ENCODE data around the gene FAM13B. TPM values are rescaled to one million over a fixed set of nuclear protein-coding genes. Genes with fewer than 3 reads are reported as not detected.

The FAM13B gene
- total and polyA plus RNA-seq, 2 of the 8 experiments (the other 6 are each of a cell fraction or from before 2014, with no cell fraction given): 6.4 to 17.0 TPM

- H3K4me1 ChIP-seq (replicated peaks in 1 of 4; ENCODE audit: control insufficient read depth in 3 of 4, insufficient read depth in 4 of 4, low read length in 3 of 4): no peaks in the 10 kb centered on the region; a peak in 1 of 7 replicates
- H3K9ac ChIP-seq (replicated peaks in 1 of 4; ENCODE audit: extremely low read depth in 1 of 4, low read depth in 3 of 4, low read length in 3 of 4): no peak overlapping the region
- H3K56ac ChIP-seq (replicated peaks; ENCODE audit: insufficient read length, low read depth, low read length): no peak overlapping the region
- peaks cover 0 to 54% (median 17%) of the 10 kb centered on the region in 4 experiments; a peak in 5 of 8 replicates for H3K36me3 ChIP-seq (ENCODE audit: control insufficient read depth in 2 of 4, insufficient read depth in 4 of 4, low read length in 3 of 4)
- peaks cover 3 to 69% of the 10 kb centered on the region in 2 experiments for H3K79me2 ChIP-seq (ENCODE audit: control insufficient read depth in 1 of 2, insufficient read depth in 2 of 2, low read length in 2 of 2)
- peaks cover 0 to 9% of the 10 kb centered on the region in 2 experiments for H4K20me1 ChIP-seq (replicated peaks in 1 of 2; ENCODE audit: control insufficient read depth in 1 of 2, insufficient read depth in 2 of 2, low read length in 2 of 2)
- H2BK5ac ChIP-seq (ENCODE audit: low read depth, low read length): no peak overlapping the region
- DNase-seq (ENCODE audit: low read depth in 1 of 2, low spot score in 2 of 2): no peak
- no peak overlapping the region for H2AFZ ChIP-seq (ENCODE audit: low read length)
- H2BK12ac ChIP-seq (ENCODE audit: low read depth, low read length): no peak overlapping the region
- CTCF ChIA-PET (ENCODE audit: partially characterized antibody): interaction anchor here (1.2 to 1.5 kb wide), 2 partner anchors 14 to 17 kb away, joined by 3 to 7 read pairs; partner anchors contain the start of gene FAM13B
- no peaks in the 10 kb centered on the region for H3K23me2 ChIP-seq (ENCODE audit: low read depth, low read length)
- no peak overlapping the region for H3K14ac ChIP-seq (ENCODE audit: insufficient read length)
- H3K4ac ChIP-seq (replicated peaks; ENCODE audit: insufficient read length, low read depth, low read length): no peak overlapping the region
- H4K5ac ChIP-seq (ENCODE audit: insufficient read length, low read depth, low read length): no peak overlapping the region
- H2BK120ac ChIP-seq (replicated peaks; ENCODE audit: low read depth, low read length): no peak overlapping the region
- H3K27ac ChIP-seq (ENCODE audit: low read depth, low read length): no peak overlapping the region
- H3K27me3 ChIP-seq (replicated peaks in 1 of 4; ENCODE audit: control insufficient read depth in 3 of 4, extremely low read depth in 1 of 4, insufficient read depth in 3 of 4, low read length in 3 of 4): no peaks in the 10 kb centered on the region
- TF ChIP-seq POU5F1 (IDR thresholded peaks at IDR 0.05; ENCODE audit: low read depth, low read length): no peak
- TF ChIP-seq, protein P1, sequence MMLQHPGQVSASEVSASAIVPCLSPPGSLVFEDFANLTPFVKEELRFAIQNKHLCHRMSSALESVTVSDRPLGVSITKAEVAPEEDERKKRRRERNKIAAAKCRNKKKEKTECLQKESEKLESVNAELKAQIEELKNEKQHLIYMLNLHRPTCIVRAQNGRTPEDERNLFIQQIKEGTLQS (IDR thresholded peaks at IDR 0.05; ENCODE audit: insufficient read depth, low read depth, low read length): no peak
- no peak for TF ChIP-seq SIRT6 (IDR thresholded peaks at IDR 0.05; ENCODE audit: low read length)
- no peak for TF ChIP-seq ATF2 (IDR thresholded peaks at IDR 0.05; ENCODE audit: low read length)
- no peak for TF ChIP-seq POLR2A (IDR thresholded peaks at IDR 0.05; ENCODE audit: control extremely low read depth in 1 of 2, low read depth in 2 of 2, low read length in 2 of 2)
- TF ChIP-seq PHF8 (conservative IDR thresholded peaks at IDR 0.05; ENCODE audit: low read depth, low read length): no peak
- TF ChIP-seq TCF12 (IDR thresholded peaks at IDR 0.05; ENCODE audit: low read depth, low read length): no peak
- H3K4me3 ChIP-seq (ENCODE audit: extremely low read depth in 1 of 4, insufficient read depth in 2 of 4, low read depth in 3 of 4, low read length in 4 of 4): no peak overlapping the region
- H3K4me2 ChIP-seq (ENCODE audit: insufficient read depth in 1 of 2, low read depth in 2 of 2, low read length in 2 of 2): no peak overlapping the region
- no peak overlapping the region for H2BK20ac ChIP-seq (ENCODE audit: low read length)
- no peak overlapping the region for H2AK5ac ChIP-seq (ENCODE audit: low read depth, low read length)
- WGBS, 2 experiments (ENCODE audit: extremely low coverage in 1 of 2, insufficient coverage in 1 of 2, insufficient read length in 1 of 2, insufficient replicate concordance in 2 of 2, low coverage in 1 of 2, low lambda C conversion rate in 2 of 2, missing lambda C conversion rate in 1 of 2): 75% methylated on average over 3 of the region's 3 CpGs; no CpG with 5 or more reads in 1 of the 2 experiments
- no peak for FAIRE-seq
- H4K91ac ChIP-seq (replicated peaks; ENCODE audit: insufficient read length, low read length): no peak overlapping the region
- H3K79me1 ChIP-seq (ENCODE audit: low read depth, low read length): no peaks in the 10 kb centered on the region; the same call in none of the 2 replicates
- no peak overlapping the region; the same call in 1 of the 2 replicates for H4K8ac ChIP-seq (ENCODE audit: extremely low read depth, insufficient read depth, low read length)
- POLR2A ChIA-PET (ENCODE audit: partially characterized antibody): interaction anchor here (0.6 to 1.0 kb wide), 5 partner anchors 17 to 1036 kb away, joined by 3 to 5 read pairs (median 3); no protein-coding TSS in a partner anchor
- H3K23ac ChIP-seq (ENCODE audit: insufficient read length): no peak overlapping the region
- no peak overlapping the region for H2BK15ac ChIP-seq (ENCODE audit: low read length)
- no peaks in the 10 kb centered on the region for H3K9me3 ChIP-seq (ENCODE audit: insufficient read depth in 2 of 2, low read depth in 1 of 2, low read length in 1 of 2)
- no peak overlapping the region for H3K18ac ChIP-seq (ENCODE audit: extremely low read depth, low read length)
Measured at GRCh38 chr5:138018849-138019248, 14.0 kb downstream of the FAM13B start.

Measured in H1 (cell line).